Measurements from ENCODE around the gene ETNK2.

The ETNK2 gene

GRCh38 chr1:204147406-204148383, 4.1 kb downstream of the ETNK2 start:
- no peak for DNase-seq (ENCODE audit: low spot score)

- no peak for DNase-seq (ENCODE audit: low spot score)
These were observed 4.9 kb downstream of the ETNK2 start for GRCh38 chr1:204146965-204147364.

GRCh38 chr1:204146309-204146708, 5.5 kb downstream of the ETNK2 start:
- DNase-seq (ENCODE audit: low spot score), result no peak

GRCh38 chr1:204145033-204145504, 6.8 kb downstream of the ETNK2 start:
- no peak for DNase-seq (ENCODE audit: low spot score)

GRCh38 chr1:204143276-204144041, 8.4 kb downstream of the ETNK2 start:
- no peak for DNase-seq (ENCODE audit: low spot score)

GRCh38 chr1:204142032-204142974, 9.5 kb downstream of the ETNK2 start:
- DNase-seq (ENCODE audit: low spot score), result no peak

- no peak for DNase-seq (ENCODE audit: low spot score)
These were observed 10.7 kb downstream of the ETNK2 start for GRCh38 chr1:204141131-204141530.

GRCh38 chr1:204139952-204140351, 11.9 kb downstream of the ETNK2 start:
- DNase-seq (ENCODE audit: low spot score), result no peak

- no peak for DNase-seq (ENCODE audit: low spot score)
These were observed 12.8 kb downstream of the ETNK2 start for GRCh38 chr1:204139088-204139487.

- no peak for DNase-seq (ENCODE audit: low spot score)
These were observed 15.0 kb downstream of the ETNK2 start for GRCh38 chr1:204136814-204137213.

GRCh38 chr1:204134103-204134502, 17.7 kb downstream of the ETNK2 start:
- DNase-seq (ENCODE audit: low spot score), result no peak

- DNase-seq (ENCODE audit: low spot score), result no peak
These were observed 19.1 kb downstream of the ETNK2 start for GRCh38 chr1:204132718-204133117.

GRCh38 chr1:204131978-204132377, 19.9 kb downstream of the ETNK2 start:
- DNase-seq (ENCODE audit: low spot score), result no peak

GRCh38 chr1:204130981-204131892, 20.6 kb downstream of the ETNK2 start:
- DNase-seq (ENCODE audit: low spot score), result peak; percentile 90

GRCh38 chr1:204130178-204130577, 21.7 kb downstream of the ETNK2 start:
- DNase-seq (ENCODE audit: low spot score), result peak; percentile 49

GRCh38 chr1:204128964-204129896, 22.6 kb downstream of the ETNK2 start:
- peak; percentile 75 for DNase-seq (ENCODE audit: low spot score)

GRCh38 chr1:204128464-204128963, 23.3 kb downstream of the ETNK2 start:
- no peak for DNase-seq (ENCODE audit: low spot score)

GRCh38 chr1:204127597-204128242, 24.1 kb downstream of the ETNK2 start:
- peak; percentile 87 for DNase-seq (ENCODE audit: low spot score)

GRCh38 chr1:204126956-204127355, 24.9 kb downstream of the ETNK2 start:
- no peak for DNase-seq (ENCODE audit: low spot score)
